MCF 10A (cell line): Measurements from ENCODE around the gene PERP. TPM values are rescaled to one million over a fixed set of nuclear protein-coding genes. Genes with fewer than 3 reads are reported as not detected.
A peak's percentile ranks its signal among the peaks of the same experiment; 100 is the strongest.

ENCODE experiments used
- BruUV-seq: library from RNA; stranded (reverse); fragments of 400-500 nt; replicated peaks from 2 replicates; lab custom pipeline; 2021; lab: Mats Ljungman, UMichigan
- CTCF ChIA-PET: fragments of 300-600 bp; sonication (Branson Sonifier 250); formaldehyde crosslinking; extraction: SDS; loops from one replicate; lab custom pipeline; 2021; ENCODE audit warnings: antibody characterized with exemption, inconsistent platforms; lab: Yijun Ruan, JAX
- POLR2A ChIA-PET: fragments of 300-600, 350-650 bp; sonication (Branson Sonifier 250); formaldehyde crosslinking; extraction: SDS; loops from one replicate; lab custom pipeline; 2020; ENCODE audit warnings: antibody characterized with exemption, inconsistent platforms; lab: Yijun Ruan, JAX
- DNase-seq: peaks from one replicate; pipeline ENCODE4 v3.0.0-alpha.2; 2018; ENCODE audit not compliant: unreplicated experiment
- H3K27ac Mint-ChIP-seq: one replicate; pipeline ENCODE4 v1.8.0; 2022; ENCODE audit warnings: mild to moderate bottlenecking, low read depth, mixed read lengths; ENCODE audit not compliant: unreplicated experiment
- H3K27me3 Mint-ChIP-seq: one replicate; pipeline ENCODE4 v1.8.0; 2022; ENCODE audit warnings: mixed read lengths; ENCODE audit not compliant: insufficient read depth, unreplicated experiment
- H3K36me3 Mint-ChIP-seq: one replicate; pipeline ENCODE4 v1.8.0; 2022; ENCODE audit warnings: mild to moderate bottlenecking, moderate library complexity, mixed read lengths; ENCODE audit not compliant: insufficient read depth, unreplicated experiment
- H3K4me1 Mint-ChIP-seq: one replicate; pipeline ENCODE4 v1.8.0; 2022; ENCODE audit warnings: mixed read lengths; ENCODE audit not compliant: insufficient read depth, unreplicated experiment
- H3K4me3 Mint-ChIP-seq: one replicate; pipeline ENCODE4 v1.8.0; 2022; ENCODE audit warnings: mild to moderate bottlenecking, moderate library complexity, mixed read lengths; ENCODE audit not compliant: unreplicated experiment
- H3K9me3 Mint-ChIP-seq: one replicate; pipeline ENCODE4 v1.8.0; 2022; ENCODE audit warnings: mixed read lengths; ENCODE audit not compliant: unreplicated experiment
- CTCF ChIP-seq: fragments of 200-600 bp; IDR thresholded peaks from one replicate; pipeline ENCODE4 v1.8.0; 2022; ENCODE audit warnings: antibody characterized with exemption, mild to moderate bottlenecking; ENCODE audit not compliant: unreplicated experiment
- intact Hi-C: fragments of 100-400 bp; cut with micrococcal nuclease; formaldehyde crosslinking; loops from 2 replicates; pipeline ENCODE4 v1.14.1; 2022
- total RNA-seq: library from RNA; stranded (reverse); gene quantifications from 2 replicates; pipeline ENCODE4 v1.2.3, GENCODE V29; 2022

Gene PERP
- total RNA-seq, 1 experiment from 2014 or later: 120 TPM

GRCh38 chr6:138110229-138110628 is 3.0 kb upstream of the PERP start:
- POLR2A ChIA-PET: interaction anchor here (0.7 to 7.1 kb wide), 3 partner anchors 12 to 106 kb away, joined by 3 to 386 read pairs (median 29); no protein-coding TSS in a partner anchor
- no TSS peak for BruUV-seq
- no peak for TF ChIP-seq CTCF
- intact Hi-C loops: loop anchor here (10.0 kb wide), 1 partner anchor 1255 kb away; no protein-coding TSS in a partner anchor
- Mint-ChIP-seq H3K27me3 (peaks cover 11% of the 10 kb centered on the region), H3K27ac (no peak overlapping the region), H3K36me3 (no peaks in the 10 kb centered on the region), H3K4me1 (peaks cover 14% of the 10 kb centered on the region), H3K4me3 (no peak overlapping the region), H3K9me3 (no peaks in the 10 kb centered on the region)
- no peak for DNase-seq
- CTCF ChIA-PET: interaction anchor here (0.8 to 3.1 kb wide), 4 partner anchors 23 to 110 kb away, joined by 3 to 127 read pairs (median 24); no protein-coding TSS in a partner anchor

- peak; percentile 78 for DNase-seq
- H3K36me3 Mint-ChIP-seq: peaks cover 6% of the 10 kb centered on the region
- intact Hi-C loops: loop anchor here (1.0 to 5.0 kb wide), 5 partner anchors 102 to 583 kb away; no protein-coding TSS in a partner anchor
- peaks cover 14% of the 10 kb centered on the region for H3K4me1 Mint-ChIP-seq
- peak overlapping the region; percentile 50 for H3K27ac Mint-ChIP-seq
- POLR2A ChIA-PET: interaction anchor here (0.7 to 7.1 kb wide), 18 partner anchors 11 to 893 kb away, joined by 3 to 386 read pairs (median 8); partner anchors contain the start of genes HEBP2 and TNFAIP3
- H3K9me3 Mint-ChIP-seq: no peaks in the 10 kb centered on the region
- peaks cover 2% of the 10 kb centered on the region for H3K27me3 Mint-ChIP-seq
- CTCF ChIA-PET: interaction anchor here (0.6 to 3.1 kb wide), 25 partner anchors 8 to 736 kb away, joined by 3 to 127 read pairs (median 3); no protein-coding TSS in a partner anchor
- no peak overlapping the region for H3K4me3 Mint-ChIP-seq
- TF ChIP-seq CTCF: peak; percentile 80
- no TSS peak for BruUV-seq
These were observed 2.1 kb upstream of the PERP start for GRCh38 chr6:138109042-138109997.

- BruUV-seq: no TSS peak
- intact Hi-C loops: loop anchor here (2.0 to 5.0 kb wide), 3 partner anchors 77 to 584 kb away; no protein-coding TSS in a partner anchor
- peaks cover 19% of the 10 kb centered on the region for H3K4me1 Mint-ChIP-seq
- no peak for TF ChIP-seq CTCF
- no peaks in the 10 kb centered on the region for H3K9me3 Mint-ChIP-seq
- H3K4me3 Mint-ChIP-seq: peak overlapping the region; percentile 92
- peaks cover 19% of the 10 kb centered on the region for H3K36me3 Mint-ChIP-seq
- peak overlapping the region; percentile 92 for H3K27ac Mint-ChIP-seq
- CTCF ChIA-PET: interaction anchor here (0.6 to 3.1 kb wide), 19 partner anchors 7 to 737 kb away, joined by 3 to 127 read pairs (median 5); no protein-coding TSS in a partner anchor
- no peaks in the 10 kb centered on the region for H3K27me3 Mint-ChIP-seq
- POLR2A ChIA-PET: interaction anchor here (0.7 to 7.1 kb wide), 21 partner anchors 9 to 891 kb away, joined by 3 to 386 read pairs (median 5); partner anchors contain the start of genes CCDC28A, HEBP2 and TNFAIP3
- peak; percentile 59 for DNase-seq
These were observed 753 bp upstream of the PERP start for GRCh38 chr6:138107752-138108592.
